GM12801 (cell line): ENCODE measurements around the gene PCDH11Y.
"Not testable (repeated sequence)": the region's sequence is repeated elsewhere in the genome, so short reads cannot be mapped to it uniquely, and the experiment has no call there.

Experiments used
- TF ChIP-seq, protein P1 (sequence below): IDR thresholded peaks from one replicate; pipeline ENCODE4 v1.5.1; 2011; ENCODE audit warnings: control low read depth; ENCODE audit not compliant: insufficient read length; ENCODE audit errors: extremely low read depth

PCDH11Y gene, protein sequence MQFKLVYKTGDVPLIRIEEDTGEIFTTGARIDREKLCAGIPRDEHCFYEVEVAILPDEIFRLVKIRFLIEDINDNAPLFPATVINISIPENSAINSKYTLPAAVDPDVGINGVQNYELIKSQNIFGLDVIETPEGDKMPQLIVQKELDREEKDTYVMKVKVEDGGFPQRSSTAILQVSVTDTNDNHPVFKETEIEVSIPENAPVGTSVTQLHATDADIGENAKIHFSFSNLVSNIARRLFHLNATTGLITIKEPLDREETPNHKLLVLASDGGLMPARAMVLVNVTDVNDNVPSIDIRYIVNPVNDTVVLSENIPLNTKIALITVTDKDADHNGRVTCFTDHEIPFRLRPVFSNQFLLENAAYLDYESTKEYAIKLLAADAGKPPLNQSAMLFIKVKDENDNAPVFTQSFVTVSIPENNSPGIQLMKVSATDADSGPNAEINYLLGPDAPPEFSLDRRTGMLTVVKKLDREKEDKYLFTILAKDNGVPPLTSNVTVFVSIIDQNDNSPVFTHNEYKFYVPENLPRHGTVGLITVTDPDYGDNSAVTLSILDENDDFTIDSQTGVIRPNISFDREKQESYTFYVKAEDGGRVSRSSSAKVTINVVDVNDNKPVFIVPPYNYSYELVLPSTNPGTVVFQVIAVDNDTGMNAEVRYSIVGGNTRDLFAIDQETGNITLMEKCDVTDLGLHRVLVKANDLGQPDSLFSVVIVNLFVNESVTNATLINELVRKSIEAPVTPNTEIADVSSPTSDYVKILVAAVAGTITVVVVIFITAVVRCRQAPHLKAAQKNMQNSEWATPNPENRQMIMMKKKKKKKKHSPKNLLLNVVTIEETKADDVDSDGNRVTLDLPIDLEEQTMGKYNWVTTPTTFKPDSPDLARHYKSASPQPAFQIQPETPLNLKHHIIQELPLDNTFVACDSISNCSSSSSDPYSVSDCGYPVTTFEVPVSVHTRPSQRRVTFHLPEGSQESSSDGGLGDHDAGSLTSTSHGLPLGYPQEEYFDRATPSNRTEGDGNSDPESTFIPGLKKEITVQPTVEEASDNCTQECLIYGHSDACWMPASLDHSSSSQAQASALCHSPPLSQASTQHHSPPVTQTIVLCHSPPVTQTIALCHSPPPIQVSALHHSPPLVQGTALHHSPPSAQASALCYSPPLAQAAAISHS (N-terminal part only)

DNA sequence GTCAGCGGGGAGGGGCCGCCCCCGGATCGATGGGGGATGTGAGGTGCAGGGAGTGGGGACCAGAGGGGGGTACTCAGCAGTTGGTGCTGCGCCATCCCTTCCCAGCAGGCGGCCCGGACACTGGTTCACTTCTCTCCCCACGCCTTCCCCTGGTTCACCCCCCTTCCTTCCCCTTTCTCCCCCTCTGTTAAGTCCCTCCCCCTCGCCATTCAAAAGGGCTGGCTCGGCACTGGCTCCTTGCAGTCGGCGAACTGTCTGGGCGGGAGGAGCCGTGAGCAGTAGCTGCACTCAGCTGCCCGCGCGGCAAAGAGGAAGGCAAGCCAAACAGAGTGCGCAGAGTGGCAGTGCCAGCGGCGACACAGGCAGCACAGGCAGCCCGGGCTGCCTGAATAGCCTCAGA is at the start of gene PCDH11Y:
Gene PCDH11Y (plus strand): TSS at position 240 of the 400 bp plus-strand sequence. CDS start 56,804 bp downstream, outside the sequence.
- TF ChIP-seq, protein P1, sequence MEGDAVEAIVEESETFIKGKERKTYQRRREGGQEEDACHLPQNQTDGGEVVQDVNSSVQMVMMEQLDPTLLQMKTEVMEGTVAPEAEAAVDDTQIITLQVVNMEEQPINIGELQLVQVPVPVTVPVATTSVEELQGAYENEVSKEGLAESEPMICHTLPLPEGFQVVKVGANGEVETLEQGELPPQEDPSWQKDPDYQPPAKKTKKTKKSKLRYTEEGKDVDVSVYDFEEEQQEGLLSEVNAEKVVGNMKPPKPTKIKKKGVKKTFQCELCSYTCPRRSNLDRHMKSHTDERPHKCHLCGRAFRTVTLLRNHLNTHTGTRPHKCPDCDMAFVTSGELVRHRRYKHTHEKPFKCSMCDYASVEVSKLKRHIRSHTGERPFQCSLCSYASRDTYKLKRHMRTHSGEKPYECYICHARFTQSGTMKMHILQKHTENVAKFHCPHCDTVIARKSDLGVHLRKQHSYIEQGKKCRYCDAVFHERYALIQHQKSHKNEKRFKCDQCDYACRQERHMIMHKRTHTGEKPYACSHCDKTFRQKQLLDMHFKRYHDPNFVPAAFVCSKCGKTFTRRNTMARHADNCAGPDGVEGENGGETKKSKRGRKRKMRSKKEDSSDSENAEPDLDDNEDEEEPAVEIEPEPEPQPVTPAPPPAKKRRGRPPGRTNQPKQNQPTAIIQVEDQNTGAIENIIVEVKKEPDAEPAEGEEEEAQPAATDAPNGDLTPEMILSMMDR = not testable (repeated sequence)
